ENCODE data around the gene LRRFIP1.

Gene LRRFIP1

GRCh38 chr2:237827421-237827987 is 200.1 kb downstream of the LRRFIP1 start:
- TF ChIP-seq USF1 (IDR thresholded peaks at IDR 0.05) (no peak), NFIC (IDR thresholded peaks at IDR 0.05) (no peak), FOXM1 (IDR thresholded peaks at IDR 0.05; ENCODE audit: borderline replicate concordance, low read depth) (no peak), EGR1 (IDR thresholded peaks at IDR 0.05) (no peak)
